ENCODE results near the gene STXBP5.

- TF ChIP-seq POLR2AphosphoS5 (IDR thresholded peaks at IDR 0.05; ENCODE audit: borderline replicate concordance, low read depth, low read length) (no peak), EZH2 (IDR thresholded peaks at IDR 0.05) (no peak)
These were observed 9.4 kb upstream of the STXBP5 start for GRCh38 chr6:147194652-147195411.
